ENCODE data around the gene MLANA. TPM values are rescaled to one million over a fixed set of nuclear protein-coding genes. Genes with fewer than 3 reads are reported as not detected.

The MLANA gene
- total and polyA plus RNA-seq, 4 donors: 0.05 to 0.29 (median 0.16) TPM

DNA sequence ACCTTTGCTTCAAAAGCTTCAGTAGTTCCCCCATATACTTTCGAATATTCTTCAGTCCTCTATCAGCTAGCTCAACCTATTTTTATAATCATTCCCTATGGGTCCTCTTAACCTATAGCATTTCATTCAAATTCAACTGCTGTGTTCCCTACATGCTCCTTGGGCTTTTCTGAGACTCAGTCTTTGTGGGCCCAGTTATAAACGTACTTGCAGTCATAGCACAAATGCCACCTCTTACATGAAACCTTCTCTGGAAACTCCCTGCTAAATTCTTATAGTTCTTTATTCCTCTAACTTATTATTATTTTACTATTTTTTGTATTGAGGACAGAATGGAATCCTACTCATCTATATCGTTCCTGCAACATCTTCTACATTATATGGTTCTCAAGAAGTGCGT lies 24.7 kb downstream of the MLANA start:
- 95% methylated on average over 4 of the region's 4 CpGs for WGBS
- no peak for DNase-seq (ENCODE audit: low spot score)

DNA sequence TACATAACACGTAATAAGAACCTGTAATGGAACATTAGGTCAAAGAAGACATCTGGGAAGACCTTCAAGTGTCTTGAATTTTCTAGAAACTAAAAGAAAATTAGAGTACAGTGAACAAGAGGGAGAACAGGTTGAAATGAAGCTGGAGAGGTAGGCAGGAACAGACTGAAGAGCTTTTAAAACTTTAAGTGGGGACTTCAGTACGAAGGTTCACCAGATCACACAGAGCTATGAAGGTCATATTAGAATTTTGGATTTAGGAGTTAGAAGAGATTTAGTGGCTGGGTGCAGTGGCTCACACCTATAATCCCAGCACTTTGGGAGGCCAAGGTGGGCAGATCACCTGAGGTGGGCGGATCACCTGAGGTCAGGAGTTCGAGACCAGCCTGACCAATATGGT lies 26.6 kb downstream of the MLANA start:
- TF ChIP-seq HNF4G (IDR thresholded peaks at IDR 0.05) (no peak), FOXA2 (IDR thresholded peaks at IDR 0.05) (no peak), HNF4A (conservative IDR thresholded peaks at IDR 0.05) (no peak), FOXA1 (IDR thresholded peaks at IDR 0.05) (no peak), RXRA (IDR thresholded peaks at IDR 0.05) (no peak), NR2F2 (IDR thresholded peaks at IDR 0.05) (no peak), GABPA (IDR thresholded peaks at IDR 0.05 in 1 of 2, conservative IDR thresholded peaks at IDR 0.05 in 1 of 2) (no peak), JUND (IDR thresholded peaks at IDR 0.05) (no peak), YY1 (IDR thresholded peaks at IDR 0.05) (no peak), RAD21 (IDR thresholded peaks at IDR 0.05) (no peak), TAF1 (conservative IDR thresholded peaks at IDR 0.05) (no peak)
- TF ChIP-seq, protein P1, sequence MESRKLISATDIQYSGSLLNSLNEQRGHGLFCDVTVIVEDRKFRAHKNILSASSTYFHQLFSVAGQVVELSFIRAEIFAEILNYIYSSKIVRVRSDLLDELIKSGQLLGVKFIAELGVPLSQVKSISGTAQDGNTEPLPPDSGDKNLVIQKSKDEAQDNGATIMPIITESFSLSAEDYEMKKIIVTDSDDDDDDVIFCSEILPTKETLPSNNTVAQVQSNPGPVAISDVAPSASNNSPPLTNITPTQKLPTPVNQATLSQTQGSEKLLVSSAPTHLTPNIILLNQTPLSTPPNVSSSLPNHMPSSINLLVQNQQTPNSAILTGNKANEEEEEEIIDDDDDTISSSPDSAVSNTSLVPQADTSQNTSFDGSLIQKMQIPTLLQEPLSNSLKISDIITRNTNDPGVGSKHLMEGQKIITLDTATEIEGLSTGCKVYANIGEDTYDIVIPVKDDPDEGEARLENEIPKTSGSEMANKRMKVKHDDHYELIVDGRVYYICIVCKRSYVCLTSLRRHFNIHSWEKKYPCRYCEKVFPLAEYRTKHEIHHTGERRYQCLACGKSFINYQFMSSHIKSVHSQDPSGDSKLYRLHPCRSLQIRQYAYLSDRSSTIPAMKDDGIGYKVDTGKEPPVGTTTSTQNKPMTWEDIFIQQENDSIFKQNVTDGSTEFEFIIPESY (IDR thresholded peaks at IDR 0.05): no peak
- TF ChIP-seq, protein P2, sequence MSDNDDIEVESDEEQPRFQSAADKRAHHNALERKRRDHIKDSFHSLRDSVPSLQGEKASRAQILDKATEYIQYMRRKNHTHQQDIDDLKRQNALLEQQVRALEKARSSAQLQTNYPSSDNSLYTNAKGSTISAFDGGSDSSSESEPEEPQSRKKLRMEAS (IDR thresholded peaks at IDR 0.05): no peak
- TF ChIP-seq, protein P3, sequence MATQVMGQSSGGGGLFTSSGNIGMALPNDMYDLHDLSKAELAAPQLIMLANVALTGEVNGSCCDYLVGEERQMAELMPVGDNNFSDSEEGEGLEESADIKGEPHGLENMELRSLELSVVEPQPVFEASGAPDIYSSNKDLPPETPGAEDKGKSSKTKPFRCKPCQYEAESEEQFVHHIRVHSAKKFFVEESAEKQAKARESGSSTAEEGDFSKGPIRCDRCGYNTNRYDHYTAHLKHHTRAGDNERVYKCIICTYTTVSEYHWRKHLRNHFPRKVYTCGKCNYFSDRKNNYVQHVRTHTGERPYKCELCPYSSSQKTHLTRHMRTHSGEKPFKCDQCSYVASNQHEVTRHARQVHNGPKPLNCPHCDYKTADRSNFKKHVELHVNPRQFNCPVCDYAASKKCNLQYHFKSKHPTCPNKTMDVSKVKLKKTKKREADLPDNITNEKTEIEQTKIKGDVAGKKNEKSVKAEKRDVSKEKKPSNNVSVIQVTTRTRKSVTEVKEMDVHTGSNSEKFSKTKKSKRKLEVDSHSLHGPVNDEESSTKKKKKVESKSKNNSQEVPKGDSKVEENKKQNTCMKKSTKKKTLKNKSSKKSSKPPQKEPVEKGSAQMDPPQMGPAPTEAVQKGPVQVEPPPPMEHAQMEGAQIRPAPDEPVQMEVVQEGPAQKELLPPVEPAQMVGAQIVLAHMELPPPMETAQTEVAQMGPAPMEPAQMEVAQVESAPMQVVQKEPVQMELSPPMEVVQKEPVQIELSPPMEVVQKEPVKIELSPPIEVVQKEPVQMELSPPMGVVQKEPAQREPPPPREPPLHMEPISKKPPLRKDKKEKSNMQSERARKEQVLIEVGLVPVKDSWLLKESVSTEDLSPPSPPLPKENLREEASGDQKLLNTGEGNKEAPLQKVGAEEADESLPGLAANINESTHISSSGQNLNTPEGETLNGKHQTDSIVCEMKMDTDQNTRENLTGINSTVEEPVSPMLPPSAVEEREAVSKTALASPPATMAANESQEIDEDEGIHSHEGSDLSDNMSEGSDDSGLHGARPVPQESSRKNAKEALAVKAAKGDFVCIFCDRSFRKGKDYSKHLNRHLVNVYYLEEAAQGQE (IDR thresholded peaks at IDR 0.05): no peak
- TF ChIP-seq, protein P4, sequence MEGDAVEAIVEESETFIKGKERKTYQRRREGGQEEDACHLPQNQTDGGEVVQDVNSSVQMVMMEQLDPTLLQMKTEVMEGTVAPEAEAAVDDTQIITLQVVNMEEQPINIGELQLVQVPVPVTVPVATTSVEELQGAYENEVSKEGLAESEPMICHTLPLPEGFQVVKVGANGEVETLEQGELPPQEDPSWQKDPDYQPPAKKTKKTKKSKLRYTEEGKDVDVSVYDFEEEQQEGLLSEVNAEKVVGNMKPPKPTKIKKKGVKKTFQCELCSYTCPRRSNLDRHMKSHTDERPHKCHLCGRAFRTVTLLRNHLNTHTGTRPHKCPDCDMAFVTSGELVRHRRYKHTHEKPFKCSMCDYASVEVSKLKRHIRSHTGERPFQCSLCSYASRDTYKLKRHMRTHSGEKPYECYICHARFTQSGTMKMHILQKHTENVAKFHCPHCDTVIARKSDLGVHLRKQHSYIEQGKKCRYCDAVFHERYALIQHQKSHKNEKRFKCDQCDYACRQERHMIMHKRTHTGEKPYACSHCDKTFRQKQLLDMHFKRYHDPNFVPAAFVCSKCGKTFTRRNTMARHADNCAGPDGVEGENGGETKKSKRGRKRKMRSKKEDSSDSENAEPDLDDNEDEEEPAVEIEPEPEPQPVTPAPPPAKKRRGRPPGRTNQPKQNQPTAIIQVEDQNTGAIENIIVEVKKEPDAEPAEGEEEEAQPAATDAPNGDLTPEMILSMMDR (IDR thresholded peaks at IDR 0.05; ENCODE audit: low read depth, low read length, missing input control): no peak
- DNase-seq (ENCODE audit: low spot score): no peak
- Histone ChIP-seq H3K9me3 (ENCODE audit: control insufficient read depth in 4 of 4, low read length in 3 of 4) (no peaks in the 10 kb centered on the region), H3K4me3 (ENCODE audit: low read depth in 1 of 3, low read length in 3 of 3) (no peak overlapping the region), H3K36me3 (ENCODE audit: control insufficient read depth in 4 of 4, insufficient read depth in 3 of 4, low read depth in 1 of 4, low read length in 3 of 4) (peaks cover 2 to 9% (median 3%) of the 10 kb centered on the region in 4 donors), H3K27me3 (ENCODE audit: control insufficient read depth in 4 of 4, insufficient read depth in 4 of 4, low read length in 3 of 4) (no peaks in the 10 kb centered on the region), H3K9ac (ENCODE audit: low read depth in 1 of 2, low read length in 2 of 2) (no peak overlapping the region), H3K4me1 (ENCODE audit: control insufficient read depth in 4 of 4, insufficient read depth in 4 of 4, low read length in 3 of 4) (peaks cover 0 to 6% (median 3%) of the 10 kb centered on the region in 4 donors), H3K27ac (ENCODE audit: low read depth in 1 of 2, low read length in 2 of 2) (no peak overlapping the region)
- WGBS: 99% methylated on average over 4 of the region's 4 CpGs

More for the DNA sequence above, 24.7 kb downstream of the MLANA start:
- H3K27me3 ChIP-seq (ENCODE audit: control insufficient read depth in 4 of 4, insufficient read depth in 4 of 4, low read length in 3 of 4): no peaks in the 10 kb centered on the region
- no peaks in the 10 kb centered on the region for H3K36me3 ChIP-seq (ENCODE audit: control insufficient read depth in 4 of 4, insufficient read depth in 3 of 4, low read depth in 1 of 4, low read length in 3 of 4)
- TF ChIP-seq, protein P3 (IDR thresholded peaks at IDR 0.05): no peak
- no peak for TF ChIP-seq NR2F2 (IDR thresholded peaks at IDR 0.05)
- H3K9ac ChIP-seq (ENCODE audit: low read depth in 1 of 2, low read length in 2 of 2): no peak overlapping the region
- no peak overlapping the region for H3K27ac ChIP-seq (ENCODE audit: low read depth in 1 of 2, low read length in 2 of 2)
- H3K4me1 ChIP-seq (ENCODE audit: control insufficient read depth in 4 of 4, insufficient read depth in 4 of 4, low read length in 3 of 4): no peaks in the 10 kb centered on the region
- no peak overlapping the region for H3K4me3 ChIP-seq (ENCODE audit: low read depth in 1 of 3, low read length in 3 of 3)
- H3K9me3 ChIP-seq (ENCODE audit: control insufficient read depth in 4 of 4, low read length in 3 of 4): no peaks in the 10 kb centered on the region

All from liver (tissue), 9 donors.